GM19099 (cell line): ENCODE data around the gene STRA8.

Experiments
- POLR2A ChIP-seq: IDR thresholded peaks from 3 replicates; pipeline ENCODE4 v1.6.1; 2011; ENCODE audit warnings: low read depth; ENCODE audit not compliant: insufficient read length; ENCODE audit errors: extremely low read depth

Gene STRA8

DNA sequence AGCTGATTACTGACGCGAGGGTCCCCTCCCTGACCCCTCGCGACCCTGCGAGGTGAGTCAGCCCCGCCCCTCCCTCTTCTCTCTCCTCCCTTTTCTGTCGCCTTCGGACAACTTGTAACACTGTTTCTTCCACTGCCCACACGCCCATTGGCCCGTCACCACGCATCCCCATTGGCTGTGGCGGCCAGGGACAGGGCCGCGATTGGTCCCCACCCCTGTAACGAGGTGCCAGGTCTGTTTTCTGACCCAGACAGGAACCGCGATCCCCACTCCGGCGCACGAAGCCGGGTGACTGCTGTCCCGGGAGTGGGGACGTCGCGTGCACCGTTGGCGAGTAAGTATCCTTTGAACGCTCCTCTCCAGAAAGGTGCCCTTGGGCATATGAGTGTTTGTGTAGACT lies at the start of gene STRA8:
TSS of gene STRA8 (plus strand) at position 269 of the 400 bp plus-strand sequence. CDS start 6,687 bp downstream, outside the sequence.
- TF ChIP-seq POLR2A, result no peak

DNA sequence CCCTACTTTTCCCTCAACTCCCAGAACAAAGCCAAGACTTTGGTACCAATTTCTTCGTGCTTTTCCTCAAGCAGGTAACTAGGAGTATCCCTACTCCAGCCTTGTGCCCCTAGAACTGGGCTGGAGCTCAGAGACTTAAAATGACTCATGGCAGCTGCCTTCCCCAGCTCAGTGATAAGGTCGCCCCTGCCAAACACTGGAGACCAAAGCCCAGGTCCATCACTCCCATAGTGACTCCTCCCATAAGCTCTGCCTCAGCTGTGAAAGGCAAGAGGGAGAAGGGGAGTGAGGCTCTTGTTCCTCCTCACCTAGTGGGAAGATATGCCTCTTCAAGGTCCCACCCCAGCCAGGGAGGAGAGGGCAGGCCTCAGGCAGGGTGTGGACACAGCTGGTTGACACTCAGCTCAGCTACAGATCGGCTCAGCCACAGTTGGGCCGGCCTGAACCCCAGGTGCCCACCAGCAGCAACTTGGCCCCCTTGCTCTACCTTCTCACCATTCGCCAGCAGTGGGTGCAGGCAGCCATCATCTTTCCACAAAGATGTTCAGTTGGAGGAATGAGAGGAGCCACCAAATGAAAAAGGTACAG lies 49.3 kb upstream of the STRA8 start:
- no peak for TF ChIP-seq POLR2A

DNA sequence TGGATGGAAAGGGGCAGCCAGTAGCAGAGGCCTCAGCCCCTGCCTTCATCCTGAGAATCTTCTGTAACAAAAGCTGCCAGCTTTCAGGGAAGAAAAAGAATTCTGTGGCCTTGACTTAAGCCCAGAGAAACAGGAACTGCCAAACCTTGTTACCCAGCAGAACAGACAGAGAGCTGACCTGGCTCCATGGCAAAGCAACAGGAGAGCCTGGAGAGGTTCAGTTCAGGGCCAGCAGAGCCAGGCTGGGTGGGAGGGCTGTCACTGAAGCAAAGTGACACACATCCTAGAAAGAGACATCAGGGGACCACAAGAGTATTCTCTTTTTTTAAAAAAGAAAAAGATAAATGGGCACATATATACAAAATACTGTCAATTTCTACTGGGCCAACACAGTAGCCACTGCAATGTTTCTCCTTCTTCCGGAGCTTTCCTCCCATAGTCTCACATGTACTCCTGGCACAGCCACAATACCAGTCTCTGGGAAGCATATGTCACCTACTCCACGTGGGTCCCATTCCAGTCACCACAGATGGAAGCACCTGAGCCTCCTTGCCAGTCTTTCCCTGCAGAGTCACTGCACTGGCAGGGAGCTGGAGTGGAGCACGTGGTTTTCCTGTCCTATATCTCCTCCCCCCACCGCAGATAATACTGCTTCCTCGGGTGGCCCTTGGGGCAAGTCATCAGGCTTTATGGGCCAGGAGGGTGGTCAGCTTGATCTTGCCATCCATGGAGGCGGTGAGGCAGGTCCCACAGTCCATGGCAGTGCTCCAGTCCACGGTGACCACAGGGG lies 48.0 kb upstream of the STRA8 start:
- TF ChIP-seq POLR2A, result no peak

DNA sequence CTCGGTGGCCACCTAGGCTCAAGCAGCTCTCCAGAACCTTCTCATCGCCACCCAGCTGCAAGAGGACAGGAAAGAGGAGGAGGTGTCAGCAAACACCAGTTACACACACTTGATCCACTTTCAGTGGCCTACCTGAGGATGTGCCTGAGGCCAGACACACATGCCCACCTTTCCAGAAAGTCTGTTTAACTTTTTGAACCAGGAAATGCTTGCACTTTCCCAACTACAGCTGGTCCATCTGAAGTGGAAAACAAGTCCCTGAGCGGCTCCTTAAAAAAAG lies 47.4 kb upstream of the STRA8 start:
- no peak for TF ChIP-seq POLR2A

GRCh38 chr7:135186841-135187253 lies 46.8 kb upstream of the STRA8 start:
- TF ChIP-seq POLR2A, result peak; percentile 58

GRCh38 chr7:135188298-135188984 lies 45.2 kb upstream of the STRA8 start:
- TF ChIP-seq POLR2A, result peak; percentile 34

DNA sequence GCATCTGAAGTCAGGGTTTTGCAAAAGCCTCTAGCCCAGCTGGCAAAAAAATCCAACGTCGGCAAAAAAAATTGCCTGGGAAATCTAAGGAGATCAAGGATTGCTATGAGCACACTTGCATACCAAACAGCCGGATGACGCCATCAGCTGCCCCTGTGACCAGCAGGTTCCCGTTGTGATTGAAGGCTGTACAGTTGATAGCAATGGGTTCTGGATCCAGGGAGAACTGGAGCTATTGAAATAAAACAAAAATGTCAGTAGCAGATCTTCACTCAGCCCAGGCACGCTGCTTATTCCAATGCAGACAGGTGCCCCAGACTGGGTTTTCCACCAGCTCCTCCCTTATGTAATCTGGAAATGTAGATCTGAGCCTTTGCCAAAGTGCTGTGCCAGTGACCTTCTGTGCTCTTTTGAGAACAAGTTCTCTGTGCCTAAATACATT lies 44.4 kb upstream of the STRA8 start:
- no peak for TF ChIP-seq POLR2A

DNA sequence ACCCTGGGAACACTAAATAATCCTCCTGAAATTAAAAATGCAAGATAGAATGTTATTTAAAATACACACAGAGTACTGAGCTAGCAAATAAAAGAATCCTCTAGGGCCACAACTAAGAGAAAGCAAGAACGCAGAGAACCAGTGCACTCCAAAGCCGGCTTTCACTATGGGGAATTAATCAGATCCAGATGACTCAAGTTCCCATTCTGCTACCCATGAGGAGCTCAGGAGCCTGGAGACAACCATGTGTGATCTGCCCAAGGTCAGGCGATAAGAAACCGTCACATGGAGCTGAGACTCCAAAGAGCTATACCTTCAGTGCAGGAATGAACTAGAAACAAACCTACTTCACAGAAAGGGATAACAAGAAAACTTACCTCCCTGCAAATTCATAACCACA lies 43.7 kb upstream of the STRA8 start:
- no peak for TF ChIP-seq POLR2A

DNA sequence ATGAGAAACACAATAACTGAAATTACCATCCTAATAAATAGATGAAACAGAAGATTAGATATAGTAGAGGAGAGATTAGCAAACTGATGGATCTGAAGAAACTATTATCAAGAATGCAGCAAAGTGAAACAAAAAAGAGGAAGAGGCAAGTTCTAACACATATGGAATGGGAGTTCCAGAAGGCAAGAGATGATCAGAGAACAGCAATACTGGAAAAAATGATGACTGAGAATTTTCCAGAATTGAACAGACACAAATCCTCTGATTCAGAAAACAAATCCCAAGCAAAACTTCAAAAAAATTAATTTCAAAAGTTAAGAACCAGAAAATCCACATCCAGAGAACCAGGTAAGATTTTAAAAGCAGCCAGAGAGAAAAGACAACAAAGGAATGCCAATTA lies 42.9 kb upstream of the STRA8 start:
- TF ChIP-seq POLR2A, result no peak

- no peak for TF ChIP-seq POLR2A
Measured at GRCh38 chr7:135192914-135193536, 40.6 kb upstream of the STRA8 start.

DNA sequence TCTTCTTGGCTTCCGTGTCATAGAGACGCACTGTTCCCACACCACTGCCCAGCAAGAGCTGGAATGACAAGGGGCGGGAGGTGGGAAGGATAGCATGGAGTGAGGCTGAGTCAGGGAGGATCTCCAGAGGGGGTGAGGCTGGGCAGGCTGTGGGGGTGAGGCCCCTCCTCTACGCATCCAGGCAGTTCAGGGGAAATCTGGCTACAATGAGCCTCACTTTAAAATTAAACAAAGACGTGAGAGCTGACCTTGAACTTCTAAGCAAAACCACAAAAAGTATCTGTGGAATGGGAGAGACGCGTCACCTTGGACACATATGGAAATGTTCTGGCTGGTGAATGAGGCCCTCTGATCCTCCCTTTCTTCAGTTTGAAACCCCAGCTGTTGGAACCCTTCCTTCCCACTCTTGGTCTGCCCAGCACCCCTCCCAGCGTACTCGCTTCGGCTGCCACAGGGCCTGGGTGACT lies 40.0 kb upstream of the STRA8 start:
- TF ChIP-seq POLR2A, result no peak

DNA sequence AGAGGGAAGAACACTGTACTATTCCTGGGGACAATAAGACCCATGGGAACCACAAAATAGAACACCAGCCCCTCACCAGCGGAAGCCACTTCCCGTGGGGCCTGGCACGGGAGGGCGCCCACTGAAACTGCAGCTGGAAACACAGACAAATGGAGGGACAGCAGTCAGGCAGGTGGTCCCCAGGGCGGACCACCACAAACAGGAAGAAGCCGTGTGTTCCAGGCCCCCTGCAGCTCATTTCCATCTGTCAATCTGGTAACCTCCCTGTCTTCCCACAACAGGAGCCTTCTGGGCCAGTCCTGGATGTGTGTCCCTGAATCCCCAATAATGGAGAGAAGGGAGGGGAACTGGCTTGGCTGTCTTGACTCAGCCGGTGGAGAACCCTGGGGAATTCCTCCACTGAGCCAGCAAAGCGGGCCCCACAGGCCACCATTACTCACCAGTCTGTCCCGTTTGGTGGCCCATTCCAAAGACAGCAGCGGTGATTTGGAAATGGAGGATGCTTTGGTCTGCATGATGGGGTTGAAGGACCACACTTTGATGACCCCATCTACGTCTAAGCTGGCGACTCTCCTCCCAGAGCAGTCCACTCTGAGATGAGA lies 39.0 kb upstream of the STRA8 start:
- TF ChIP-seq POLR2A, result no peak

- TF ChIP-seq POLR2A, result no peak
Measured at GRCh38 chr7:135195156-135195555, 38.5 kb upstream of the STRA8 start.

GRCh38 chr7:135195968-135196629 lies 37.5 kb upstream of the STRA8 start:
- no peak for TF ChIP-seq POLR2A

DNA sequence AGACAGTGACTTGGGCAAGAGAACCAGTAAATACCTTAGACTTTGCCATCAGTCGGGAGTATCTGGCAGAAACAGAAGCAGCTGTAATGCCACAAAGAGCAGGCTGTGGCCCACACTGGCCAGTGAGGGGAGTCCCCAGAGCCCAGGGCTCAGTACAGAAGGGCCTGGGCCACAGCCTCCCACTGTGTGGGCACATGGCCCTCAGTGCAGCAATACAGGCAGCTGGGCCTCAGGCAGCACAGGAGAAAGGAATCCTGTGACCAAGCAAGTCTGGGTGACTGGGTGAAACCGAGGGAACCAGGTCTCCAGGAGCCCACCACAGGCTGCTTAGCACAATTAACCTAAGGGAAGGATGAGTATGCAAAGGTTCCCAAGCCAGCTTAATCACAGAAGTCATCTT lies 36.3 kb upstream of the STRA8 start:
- TF ChIP-seq POLR2A, result no peak

DNA sequence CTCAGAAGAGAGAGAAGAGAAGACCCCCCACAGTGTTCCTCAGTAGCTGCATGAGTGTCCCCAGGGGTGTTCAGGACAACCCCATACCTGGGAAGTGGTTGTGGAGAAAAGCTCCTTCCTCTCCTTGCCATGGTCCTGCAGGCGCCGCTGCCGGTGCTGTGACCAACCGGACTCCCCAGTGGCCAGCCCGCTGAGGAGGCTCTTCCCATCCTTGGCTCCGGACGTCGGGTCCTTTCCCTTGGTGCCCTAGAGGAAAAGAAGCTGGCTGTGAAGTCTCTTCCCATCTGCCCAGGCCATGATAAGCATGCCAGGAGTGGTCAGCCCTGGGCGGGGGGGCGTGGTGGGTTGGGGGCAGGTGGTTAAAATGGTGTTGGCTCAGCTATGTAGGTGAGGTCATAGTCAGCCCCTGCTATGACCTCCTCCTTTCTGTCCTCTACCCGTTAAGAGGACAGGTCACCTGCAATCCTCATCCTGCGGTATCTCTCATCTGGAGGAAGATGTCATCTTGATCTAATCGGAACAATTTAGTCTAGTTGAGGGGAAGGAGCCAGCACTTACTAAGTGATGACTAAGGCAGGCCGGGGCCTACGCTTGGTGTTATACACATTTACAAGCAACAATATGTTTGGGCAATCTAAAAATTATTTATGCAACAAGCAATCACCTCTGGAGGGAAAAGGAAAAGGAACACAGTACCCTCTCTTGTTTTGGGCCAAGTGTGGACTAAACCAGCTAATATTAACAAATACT lies 35.6 kb upstream of the STRA8 start:
- TF ChIP-seq POLR2A, result no peak
